Smooth muscle cell (in vitro differentiated cells): ENCODE measurements around the gene WEE2. TPM values are rescaled to one million over a fixed set of nuclear protein-coding genes. Genes with fewer than 3 reads are reported as not detected.

Experiments
- DNase-seq: peaks from one replicate; lab custom pipeline; 2025; ENCODE audit not compliant: unreplicated experiment; lab: John Stamatoyannopoulos, UW
- H2AFZ ChIP-seq: fragments of 200-600 bp; sonication (generic); 2 replicates; pipeline ENCODE4 v1.6.0; 2016; ENCODE audit warnings: antibody characterized with exemption, low read depth, mild to moderate bottlenecking
- H3F3A ChIP-seq: fragments of 200-600 bp; sonication (generic); 2 replicates; pipeline ENCODE4 v1.6.0; 2017; ENCODE audit warnings: antibody characterized with exemption, low read depth
- H3K27ac ChIP-seq: fragments of 200-600 bp; sonication (generic); 2 replicates; pipeline ENCODE4 v1.5.1; 2016; ENCODE audit warnings: low read depth, mild to moderate bottlenecking
- H3K27me3 ChIP-seq: fragments of 200-600 bp; sonication (generic); 2 replicates; pipeline ENCODE4 v1.6.1; 2016; ENCODE audit warnings: low read depth, mild to moderate bottlenecking
- H3K36me3 ChIP-seq: fragments of 200-600 bp; sonication (generic); 2 replicates; pipeline ENCODE4 v1.5.1; 2016; ENCODE audit warnings: low read depth
- H3K4me1 ChIP-seq: fragments of 200-600 bp; sonication (generic); 2 replicates; pipeline ENCODE4 v1.5.1; 2016; ENCODE audit warnings: low read depth
- H3K4me2 ChIP-seq: fragments of 200-600 bp; sonication (generic); 2 replicates; pipeline ENCODE4 v1.6.0; 2016; ENCODE audit warnings: mild to moderate bottlenecking
- H3K4me3 ChIP-seq: fragments of 200-600 bp; sonication (generic); 2 replicates; pipeline ENCODE4 v1.5.1; 2016; ENCODE audit warnings: mild to moderate bottlenecking
- H3K79me2 ChIP-seq: fragments of 200-600 bp; sonication (generic); 2 replicates; pipeline ENCODE4 v1.6.0; 2016; ENCODE audit warnings: low read depth, mild to moderate bottlenecking
- H3K9ac ChIP-seq: fragments of 200-600 bp; sonication (generic); 2 replicates; pipeline ENCODE4 v1.6.0; 2016; ENCODE audit warnings: low read depth
- H3K9me3 ChIP-seq: fragments of 200-600 bp; sonication (generic); replicated peaks from 2 replicates; pipeline ENCODE4 v1.5.1; 2016; ENCODE audit warnings: low read depth
- H4K20me1 ChIP-seq: fragments of 200-600 bp; sonication (generic); 2 replicates; pipeline ENCODE4 v1.6.0; 2016; ENCODE audit warnings: low read depth
- CTCF ChIP-seq: fragments of 200-600 bp; sonication (generic); IDR thresholded peaks from 2 replicates; pipeline ENCODE4 v1.5.1; 2017; ENCODE audit warnings: borderline replicate concordance, mild to moderate bottlenecking, antibody characterized with exemption; ENCODE audit not compliant: insufficient read depth, poor library complexity, severe bottlenecking
- WGBS: methylation state at CpG from one replicate; pipeline ENCODE4 v1.1.7; 2016; ENCODE audit warnings: low lambda C conversion rate; 5-methylcytosine and 5-hydroxymethylcytosine counted together
- polyA plus RNA-seq: library from polyadenylated mRNA; unstranded; fragments of >200 nt; fragmentation: Nextera tagmentation; extraction: Ambion mirVana; gene quantifications from 2 replicates; pipeline ENCODE4 v1.2.1, GENCODE V29; 2016
- total RNA-seq: library from RNA; depleted of rRNA; stranded (reverse); fragments of >200 nt; gene quantifications from 2 replicates; pipeline ENCODE4 v1.2.3, GENCODE V29; 2014

Gene WEE2
- total and polyA plus RNA-seq, 2 experiments from 2014 or later, result not detected

GRCh38 chr7:141663081-141663849, 44.9 kb upstream of the WEE2 start:
- no peaks in the 10 kb centered on the region for H3K36me3 ChIP-seq
- no peak overlapping the region for H3K27ac ChIP-seq
- H3K27me3 ChIP-seq, result no peaks in the 10 kb centered on the region
- no peak overlapping the region for H3K9ac ChIP-seq
- H3K4me1 ChIP-seq, result no peaks in the 10 kb centered on the region
- no peak overlapping the region for H3K4me2 ChIP-seq
- no peak for DNase-seq
- no peaks in the 10 kb centered on the region for H3K9me3 ChIP-seq
- no peaks in the 10 kb centered on the region for H4K20me1 ChIP-seq
- no peaks in the 10 kb centered on the region for H3F3A ChIP-seq
- no peak for TF ChIP-seq CTCF
- H3K4me3 ChIP-seq, result no peak overlapping the region
- WGBS, result 89% methylated on average over 6 of the region's 6 CpGs
- H3K79me2 ChIP-seq, result no peaks in the 10 kb centered on the region
- no peak overlapping the region for H2AFZ ChIP-seq

GRCh38 chr7:141664450-141664849, 43.7 kb upstream of the WEE2 start:
- Histone ChIP-seq H3K4me3 (no peak overlapping the region), H3F3A (no peaks in the 10 kb centered on the region), H3K79me2 (no peaks in the 10 kb centered on the region), H3K4me1 (no peaks in the 10 kb centered on the region), H4K20me1 (no peaks in the 10 kb centered on the region), H3K9ac (no peak overlapping the region), H3K4me2 (no peak overlapping the region), H3K36me3 (no peaks in the 10 kb centered on the region), H2AFZ (no peak overlapping the region), H3K27ac (no peak overlapping the region), H3K9me3 (no peaks in the 10 kb centered on the region), H3K27me3 (no peaks in the 10 kb centered on the region)
- DNase-seq, result no peak
- 94% methylated on average over 6 of the region's 6 CpGs for WGBS
- TF ChIP-seq CTCF, result no peak

GRCh38 chr7:141665208-141666035, 42.7 kb upstream of the WEE2 start:
- H3K4me1 ChIP-seq, result no peaks in the 10 kb centered on the region
- WGBS, result over 99% methylated on average over 17 of the region's 18 CpGs
- no peaks in the 10 kb centered on the region for H3F3A ChIP-seq
- no peak overlapping the region for H3K4me2 ChIP-seq
- no peaks in the 10 kb centered on the region for H3K79me2 ChIP-seq
- H3K9ac ChIP-seq, result no peak overlapping the region
- no peak for DNase-seq
- H2AFZ ChIP-seq, result no peak overlapping the region
- TF ChIP-seq CTCF, result no peak
- H3K36me3 ChIP-seq, result no peaks in the 10 kb centered on the region
- H3K4me3 ChIP-seq, result no peak overlapping the region
- no peaks in the 10 kb centered on the region for H3K27me3 ChIP-seq
- no peaks in the 10 kb centered on the region for H4K20me1 ChIP-seq
- no peak overlapping the region for H3K27ac ChIP-seq
- no peaks in the 10 kb centered on the region for H3K9me3 ChIP-seq
